Activated T-helper 2 cell treated with anti-CD3 and anti-CD28 coated beads, Interferon-gamma antibody, Interleukin-2, Interleukin-4, amounts not matched to agents 10 μg/mL and 5 μg/mL and 100 μg/mL, durations not matched to agents 14 hours and 24 hours and 36 hours (primary cell): ENCODE data around the gene PHACTR1. TPM values are rescaled to one million over a fixed set of nuclear protein-coding genes. Genes with fewer than 3 reads are reported as not detected.

Experiments
- DNase-seq: peaks from one replicate; pipeline ENCODE4 v3.0.0; 2021; ENCODE audit warnings: low spot score
- H3K27ac Mint-ChIP-seq: one replicate; pipeline ENCODE4 v1.8.0; 2021; ENCODE audit warnings: mixed read lengths
- H3K27me3 Mint-ChIP-seq: one replicate; pipeline ENCODE4 v1.8.0; 2021; ENCODE audit warnings: low read depth, mixed read lengths
- H3K36me3 Mint-ChIP-seq: one replicate; pipeline ENCODE4 v1.8.0; 2021; ENCODE audit warnings: low read depth, mixed read lengths
- H3K4me1 Mint-ChIP-seq: one replicate; pipeline ENCODE4 v1.8.0; 2021; ENCODE audit warnings: low read depth, mixed read lengths
- H3K4me3 Mint-ChIP-seq: one replicate; pipeline ENCODE4 v1.8.0; 2021; ENCODE audit warnings: low read depth, mild to moderate bottlenecking, moderate library complexity, mixed read lengths
- H3K9me3 Mint-ChIP-seq: one replicate; pipeline ENCODE4 v1.8.0; 2021; ENCODE audit warnings: mixed read lengths
- intact Hi-C: fragments of 100-400 bp; cut with micrococcal nuclease; formaldehyde crosslinking; loops from one replicate; pipeline ENCODE4 v1.15.1; 2023
- total RNA-seq: library from RNA; stranded (reverse); gene quantifications from 2 replicates; pipeline ENCODE4 v1.2.3, GENCODE V29; 2022

Gene PHACTR1
- total RNA-seq, 1 donor from 2014 or later: 0.11 TPM

- intact Hi-C loops: no loop called here
- H3K9me3 Mint-ChIP-seq: no peaks in the 10 kb centered on the region
Measured at GRCh38 chr6:12815884-12816600, 99.5 kb downstream of the PHACTR1 start.

DNA sequence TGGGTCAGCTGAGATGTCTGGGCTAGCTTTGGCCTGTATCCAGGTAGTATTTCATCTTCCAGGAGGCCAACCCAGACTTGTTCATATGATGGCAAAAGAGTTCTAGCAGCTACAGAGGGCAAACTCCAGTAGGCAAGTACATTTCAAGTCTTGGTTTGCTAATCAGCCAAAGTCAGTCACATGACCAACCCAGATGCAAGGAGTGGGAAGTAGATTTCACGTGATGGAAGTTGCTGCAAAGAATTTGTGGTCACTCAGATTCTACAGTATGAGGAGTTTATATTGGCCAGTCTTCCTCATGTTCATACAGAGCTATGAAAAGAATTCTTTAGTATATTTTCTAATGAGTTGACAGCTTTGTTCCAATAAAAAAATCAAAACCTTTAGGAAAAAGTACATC lies 101.8 kb downstream of the PHACTR1 start:
- H3K4me1 Mint-ChIP-seq: peaks cover 3% of the 10 kb centered on the region
- intact Hi-C loops: no loop called here

More at GRCh38 chr6:12815884-12816600, 99.5 kb downstream of the PHACTR1 start:
- no peak for DNase-seq
- Mint-ChIP-seq H3K4me3 (no peak overlapping the region), H3K4me1 (peaks cover 3% of the 10 kb centered on the region), H3K27ac (no peak overlapping the region), H3K27me3 (peaks cover 7% of the 10 kb centered on the region), H3K36me3 (no peaks in the 10 kb centered on the region)

DNA sequence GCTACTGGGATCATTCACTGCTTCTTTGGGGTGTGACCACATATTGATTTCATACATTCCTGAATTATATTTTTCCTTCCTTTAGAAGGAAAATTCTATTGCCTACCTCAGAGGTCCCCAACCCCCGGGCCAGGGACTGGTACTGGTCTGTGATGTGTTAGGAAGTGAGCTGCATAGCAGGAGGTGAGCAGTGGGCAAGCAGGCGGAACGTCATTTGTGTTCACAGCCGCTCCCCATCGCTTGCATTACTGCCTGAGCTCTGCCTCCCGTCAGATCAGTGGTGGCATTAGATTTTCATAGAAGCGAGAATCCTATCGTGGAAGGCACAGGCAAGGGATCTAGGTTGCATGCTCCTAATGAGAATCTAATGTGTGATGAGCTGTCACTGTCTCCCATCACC lies 107.3 kb downstream of the PHACTR1 start:
- Mint-ChIP-seq H3K27me3 (peaks cover 3% of the 10 kb centered on the region), H3K36me3 (no peaks in the 10 kb centered on the region), H3K4me3 (no peak overlapping the region), H3K4me1 (peaks cover 3% of the 10 kb centered on the region), H3K9me3 (no peaks in the 10 kb centered on the region), H3K27ac (no peak overlapping the region)
- intact Hi-C loops: no loop called here
- DNase-seq: no peak

More for the DNA sequence above, 101.8 kb downstream of the PHACTR1 start:
- H3K27ac Mint-ChIP-seq: no peak overlapping the region
- H3K9me3 Mint-ChIP-seq: no peaks in the 10 kb centered on the region
- peaks cover 7% of the 10 kb centered on the region for H3K27me3 Mint-ChIP-seq
- H3K36me3 Mint-ChIP-seq: no peaks in the 10 kb centered on the region
- no peak for DNase-seq
- H3K4me3 Mint-ChIP-seq: no peak overlapping the region

DNA sequence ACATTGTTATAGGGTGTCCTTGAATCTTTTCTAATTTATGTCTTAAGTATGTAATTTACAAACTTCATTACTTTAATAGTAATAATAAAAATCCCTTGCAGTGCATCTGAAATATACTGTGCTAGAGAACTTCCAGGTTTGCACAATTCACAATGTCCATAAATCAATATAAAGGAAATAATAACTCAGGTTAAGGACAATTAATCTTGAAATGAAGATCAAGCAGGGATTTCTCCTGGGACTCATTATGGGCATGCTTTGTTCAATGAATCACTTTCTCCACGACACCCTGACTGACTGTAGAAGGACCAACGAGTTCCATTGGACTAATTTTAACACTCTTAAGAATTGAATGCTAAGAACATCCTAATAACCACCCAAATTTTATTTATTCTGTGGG lies 110.0 kb downstream of the PHACTR1 start:
- H3K9me3 Mint-ChIP-seq: no peaks in the 10 kb centered on the region

GRCh38 chr6:12827921-12828320 lies 111.4 kb downstream of the PHACTR1 start:
- Mint-ChIP-seq H3K27me3 (peaks cover 1% of the 10 kb centered on the region), H3K36me3 (no peaks in the 10 kb centered on the region), H3K27ac (no peak overlapping the region), H3K9me3 (no peaks in the 10 kb centered on the region), H3K4me1 (no peaks in the 10 kb centered on the region), H3K4me3 (no peak overlapping the region)
- no peak for DNase-seq
- intact Hi-C loops: no loop called here

More for the DNA sequence above, 110.0 kb downstream of the PHACTR1 start:
- H3K4me1 Mint-ChIP-seq: no peaks in the 10 kb centered on the region
- intact Hi-C loops: no loop called here
- no peaks in the 10 kb centered on the region for H3K36me3 Mint-ChIP-seq
- DNase-seq: no peak
- no peak overlapping the region for H3K27ac Mint-ChIP-seq
- H3K27me3 Mint-ChIP-seq: peaks cover 1% of the 10 kb centered on the region
- no peak overlapping the region for H3K4me3 Mint-ChIP-seq

DNA sequence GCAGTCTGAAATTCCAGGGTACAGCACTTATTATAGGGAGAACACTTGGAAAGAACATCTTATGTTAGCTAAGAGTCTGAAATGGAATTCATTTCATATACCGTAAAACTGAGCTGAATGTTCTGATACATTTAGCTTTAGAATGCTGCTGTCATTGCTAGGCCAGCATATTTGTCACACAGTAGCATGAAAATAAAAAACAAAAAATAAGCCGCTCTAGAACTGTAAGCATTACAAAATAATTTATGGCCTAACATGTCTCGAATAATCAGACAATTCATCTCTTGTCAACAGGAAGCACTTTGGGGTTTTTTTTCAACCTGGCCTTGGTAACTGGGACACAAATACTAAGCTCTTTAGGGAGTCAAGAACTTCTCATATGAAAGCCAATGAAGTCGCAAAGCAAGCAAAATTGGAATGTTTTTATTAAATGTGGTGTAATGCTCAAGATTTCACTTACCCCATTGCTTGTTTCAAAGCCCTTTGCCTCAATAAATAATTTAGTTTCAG lies 115.7 kb downstream of the PHACTR1 start:
- no peak for DNase-seq
- intact Hi-C loops: no loop called here

GRCh38 chr6:12836009-12836408 lies 119.4 kb downstream of the PHACTR1 start:
- Mint-ChIP-seq H3K9me3 (no peaks in the 10 kb centered on the region), H3K4me1 (no peaks in the 10 kb centered on the region), H3K27ac (no peak overlapping the region), H3K36me3 (no peaks in the 10 kb centered on the region), H3K4me3 (no peak overlapping the region), H3K27me3 (no peaks in the 10 kb centered on the region)
- no peak for DNase-seq
- intact Hi-C loops: no loop called here

More for the DNA sequence above, 115.7 kb downstream of the PHACTR1 start:
- Mint-ChIP-seq H3K9me3 (no peaks in the 10 kb centered on the region), H3K36me3 (no peaks in the 10 kb centered on the region), H3K27me3 (no peaks in the 10 kb centered on the region), H3K4me1 (no peaks in the 10 kb centered on the region), H3K4me3 (no peak overlapping the region), H3K27ac (no peak overlapping the region)

GRCh38 chr6:12841619-12842018 lies 125.1 kb downstream of the PHACTR1 start:
- H3K27me3 Mint-ChIP-seq: no peaks in the 10 kb centered on the region

GRCh38 chr6:12842114-12842513 lies 125.5 kb downstream of the PHACTR1 start:
- Mint-ChIP-seq H3K4me3 (no peak overlapping the region), H3K36me3 (no peaks in the 10 kb centered on the region), H3K27me3 (no peaks in the 10 kb centered on the region), H3K4me1 (no peaks in the 10 kb centered on the region), H3K27ac (no peak overlapping the region), H3K9me3 (no peaks in the 10 kb centered on the region)
- intact Hi-C loops: no loop called here
- no peak for DNase-seq

More at GRCh38 chr6:12841619-12842018, 125.1 kb downstream of the PHACTR1 start:
- Mint-ChIP-seq H3K9me3 (no peaks in the 10 kb centered on the region), H3K4me1 (no peaks in the 10 kb centered on the region), H3K36me3 (no peaks in the 10 kb centered on the region), H3K4me3 (no peak overlapping the region), H3K27ac (no peak overlapping the region)
- no peak for DNase-seq
- intact Hi-C loops: no loop called here

GRCh38 chr6:12842658-12843057 lies 126.1 kb downstream of the PHACTR1 start:
- H3K4me3 Mint-ChIP-seq: no peak overlapping the region
- no peaks in the 10 kb centered on the region for H3K27me3 Mint-ChIP-seq
- no peaks in the 10 kb centered on the region for H3K36me3 Mint-ChIP-seq
- H3K9me3 Mint-ChIP-seq: no peaks in the 10 kb centered on the region
- H3K4me1 Mint-ChIP-seq: no peaks in the 10 kb centered on the region
- H3K27ac Mint-ChIP-seq: no peak overlapping the region
- DNase-seq: no peak
- intact Hi-C loops: no loop called here

DNA sequence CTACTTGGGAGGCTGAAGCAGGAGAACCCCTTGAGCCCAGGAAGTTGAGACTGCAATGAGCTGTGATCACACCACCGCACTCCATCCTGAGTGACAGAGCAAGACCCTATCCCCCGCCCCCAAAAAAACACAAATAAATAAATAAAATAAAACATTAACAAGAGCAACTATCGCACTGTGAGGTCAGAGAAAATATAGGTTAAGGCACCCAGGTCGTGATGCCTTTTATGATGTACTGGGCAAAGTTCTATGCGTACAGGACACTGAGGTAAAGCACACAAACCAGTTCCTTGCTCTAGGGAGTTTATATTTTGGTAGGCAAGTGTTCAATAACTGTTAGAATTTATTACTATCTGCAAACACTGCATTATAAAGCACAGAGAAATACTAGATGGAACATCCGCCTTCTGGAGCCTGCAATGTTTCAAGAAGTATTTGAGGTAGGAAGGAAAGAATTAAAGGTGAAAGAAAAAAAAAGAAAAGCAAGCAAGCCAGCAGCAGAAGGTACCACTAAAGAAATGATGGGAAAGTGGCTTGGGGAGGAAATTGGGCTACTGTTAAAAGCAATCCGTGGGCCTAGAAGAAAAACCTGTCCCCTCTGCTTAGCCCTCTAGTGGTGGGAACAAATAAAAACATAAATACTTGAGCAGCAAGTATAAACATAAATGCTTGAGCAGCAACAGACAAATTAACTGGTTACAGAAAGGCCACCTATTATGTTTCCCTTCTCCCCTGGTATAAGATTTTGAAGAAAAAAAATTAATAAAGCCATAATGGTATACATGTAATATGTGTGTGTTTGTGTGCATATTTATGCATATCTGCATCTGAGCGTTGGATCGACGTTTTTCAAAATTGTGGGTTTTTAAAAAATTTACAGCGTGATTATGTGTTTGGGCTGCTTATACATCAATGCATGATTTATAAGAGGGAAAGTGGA lies 128.0 kb downstream of the PHACTR1 start:
- H3K4me3 Mint-ChIP-seq: no peak overlapping the region
- intact Hi-C loops: no loop called here
- H3K27ac Mint-ChIP-seq: no peak overlapping the region
- H3K27me3 Mint-ChIP-seq: no peaks in the 10 kb centered on the region
- no peak for DNase-seq
- no peaks in the 10 kb centered on the region for H3K4me1 Mint-ChIP-seq
- H3K9me3 Mint-ChIP-seq: no peaks in the 10 kb centered on the region
- no peaks in the 10 kb centered on the region for H3K36me3 Mint-ChIP-seq

DNA sequence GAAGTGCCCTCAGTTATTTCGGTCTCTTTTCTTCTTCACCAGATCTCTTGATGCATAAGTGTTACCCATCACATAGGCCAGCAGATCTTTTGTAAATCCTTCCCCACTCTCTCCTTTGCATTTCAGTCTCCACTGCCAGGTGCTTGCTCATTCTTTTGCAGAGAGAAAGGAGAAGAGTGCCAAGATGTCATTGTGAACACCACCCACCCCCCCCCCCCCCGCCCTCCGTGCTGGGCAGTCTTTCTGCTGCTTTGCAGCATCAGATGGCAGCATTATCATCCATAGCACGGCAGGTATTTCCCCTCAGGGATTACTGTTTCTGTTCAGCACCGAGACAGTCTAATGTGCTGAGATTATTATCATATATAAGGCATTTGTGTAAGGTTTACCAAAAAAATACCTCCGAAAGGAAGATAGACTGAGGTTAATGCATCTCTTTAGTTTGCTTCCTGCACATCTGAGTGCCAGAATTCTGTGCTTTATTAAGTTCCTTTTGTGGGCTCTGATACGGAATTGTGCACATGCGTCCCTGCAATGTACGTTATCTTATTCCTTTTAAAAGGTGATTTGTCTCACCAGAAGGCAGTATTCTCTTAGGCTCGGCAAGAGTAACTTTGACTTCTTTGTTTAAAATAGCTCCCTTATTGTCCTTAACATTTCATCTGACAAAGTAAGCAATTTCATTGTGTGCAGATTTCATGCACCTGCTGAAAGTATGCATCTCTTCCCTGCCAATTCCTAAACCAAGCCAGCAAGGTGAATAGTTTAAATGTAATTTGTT lies 128.8 kb downstream of the PHACTR1 start:
- intact Hi-C loops: no loop called here

More for the DNA sequence above, 128.8 kb downstream of the PHACTR1 start:
- Mint-ChIP-seq H3K9me3 (no peaks in the 10 kb centered on the region), H3K27me3 (no peaks in the 10 kb centered on the region), H3K4me3 (no peak overlapping the region), H3K4me1 (no peaks in the 10 kb centered on the region), H3K36me3 (no peaks in the 10 kb centered on the region), H3K27ac (no peak overlapping the region)
- no peak for DNase-seq
